Progenitor cell of endocrine pancreas (in vitro differentiated cells): ENCODE results near the gene SC5D. TPM values are rescaled to one million over a fixed set of nuclear protein-coding genes. Genes with fewer than 3 reads are reported as not detected.

Experiments
- DNase-seq: peaks from one replicate; pipeline ENCODE4 v3.0.0; 2021; ENCODE audit warnings: low spot score; ENCODE audit not compliant: unreplicated experiment
- H3K27ac Mint-ChIP-seq: 2 replicates; pipeline ENCODE4 v1.8.0; 2021; ENCODE audit warnings: mild to moderate bottlenecking, moderate library complexity, mixed read lengths
- H3K27me3 Mint-ChIP-seq: 2 replicates; pipeline ENCODE4 v1.8.0; 2021; ENCODE audit warnings: mixed read lengths
- H3K36me3 Mint-ChIP-seq: 2 replicates; pipeline ENCODE4 v1.8.0; 2022; ENCODE audit warnings: mixed read lengths; ENCODE audit not compliant: insufficient read depth
- H3K4me1 Mint-ChIP-seq: 2 replicates; pipeline ENCODE4 v1.8.0; 2021; ENCODE audit warnings: low read depth, mixed read lengths
- H3K4me3 Mint-ChIP-seq: 2 replicates; pipeline ENCODE4 v1.8.0; 2021; ENCODE audit warnings: low read depth, mild to moderate bottlenecking, moderate library complexity, mixed read lengths
- H3K9me3 Mint-ChIP-seq: 2 replicates; pipeline ENCODE4 v1.8.0; 2021; ENCODE audit warnings: low read depth, mixed read lengths
- CTCF ChIP-seq: fragments of 200-600 bp; sonication (generic); IDR thresholded peaks from one replicate; pipeline ENCODE4 v1.5.0; 2021; ENCODE audit warnings: antibody characterized with exemption, mild to moderate bottlenecking; ENCODE audit not compliant: unreplicated experiment
- total RNA-seq: library from RNA; stranded (reverse); gene quantifications from 2 replicates; pipeline ENCODE4 v1.2.1, GENCODE V29; 2021

The SC5D gene
- total RNA-seq, 1 donor from 2014 or later = 58.7 TPM

DNA sequence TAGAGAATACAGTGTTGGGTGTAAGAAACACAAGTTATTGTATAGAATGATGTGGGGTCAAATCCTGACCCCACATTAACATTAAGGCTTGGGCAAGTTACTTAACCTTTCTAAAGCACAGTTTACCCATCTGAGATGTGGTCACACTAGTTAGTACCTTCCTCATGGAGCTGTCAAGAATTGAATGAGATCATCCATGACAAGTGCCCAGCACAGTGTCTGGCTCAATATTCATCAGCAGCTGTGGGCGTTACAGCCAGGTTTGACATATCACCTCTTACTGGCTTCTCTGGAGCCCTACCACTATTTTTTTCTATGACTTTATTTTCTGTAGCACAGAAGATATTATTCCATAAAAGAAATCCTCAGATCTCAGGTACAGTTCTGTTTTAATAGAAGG is 57.2 kb downstream of the SC5D start:
- TF ChIP-seq CTCF = no peak
- DNase-seq = no peak
- H3K27me3 Mint-ChIP-seq = peaks cover 20% of the 10 kb centered on the region
- no peak overlapping the region for H3K4me3 Mint-ChIP-seq
- no peaks in the 10 kb centered on the region for H3K36me3 Mint-ChIP-seq
- peaks cover 7% of the 10 kb centered on the region for H3K4me1 Mint-ChIP-seq
- no peak overlapping the region for H3K27ac Mint-ChIP-seq
- no peaks in the 10 kb centered on the region for H3K9me3 Mint-ChIP-seq

GRCh38 chr11:121350314-121351082 is 57.9 kb downstream of the SC5D start:
- Mint-ChIP-seq H3K4me1 (peaks cover 10% of the 10 kb centered on the region), H3K27me3 (peaks cover 20% of the 10 kb centered on the region), H3K27ac (no peak overlapping the region), H3K4me3 (no peak overlapping the region), H3K36me3 (no peaks in the 10 kb centered on the region), H3K9me3 (no peaks in the 10 kb centered on the region)
- no peak for DNase-seq
- no peak for TF ChIP-seq CTCF

GRCh38 chr11:121351083-121351630 is 58.6 kb downstream of the SC5D start:
- no peak overlapping the region for H3K4me3 Mint-ChIP-seq
- DNase-seq = no peak
- no peaks in the 10 kb centered on the region for H3K9me3 Mint-ChIP-seq
- peaks cover 20% of the 10 kb centered on the region for H3K27me3 Mint-ChIP-seq
- H3K36me3 Mint-ChIP-seq = no peaks in the 10 kb centered on the region
- TF ChIP-seq CTCF = no peak
- H3K4me1 Mint-ChIP-seq = peaks cover 10% of the 10 kb centered on the region
- H3K27ac Mint-ChIP-seq = no peak overlapping the region

GRCh38 chr11:121352251-121352891 is 59.8 kb downstream of the SC5D start:
- no peak for DNase-seq
- H3K4me3 Mint-ChIP-seq = no peak overlapping the region
- H3K27me3 Mint-ChIP-seq = peaks cover 14% of the 10 kb centered on the region
- no peaks in the 10 kb centered on the region for H3K9me3 Mint-ChIP-seq
- TF ChIP-seq CTCF = no peak
- peaks cover 10% of the 10 kb centered on the region for H3K4me1 Mint-ChIP-seq
- no peak overlapping the region for H3K27ac Mint-ChIP-seq
- H3K36me3 Mint-ChIP-seq = no peaks in the 10 kb centered on the region

DNA sequence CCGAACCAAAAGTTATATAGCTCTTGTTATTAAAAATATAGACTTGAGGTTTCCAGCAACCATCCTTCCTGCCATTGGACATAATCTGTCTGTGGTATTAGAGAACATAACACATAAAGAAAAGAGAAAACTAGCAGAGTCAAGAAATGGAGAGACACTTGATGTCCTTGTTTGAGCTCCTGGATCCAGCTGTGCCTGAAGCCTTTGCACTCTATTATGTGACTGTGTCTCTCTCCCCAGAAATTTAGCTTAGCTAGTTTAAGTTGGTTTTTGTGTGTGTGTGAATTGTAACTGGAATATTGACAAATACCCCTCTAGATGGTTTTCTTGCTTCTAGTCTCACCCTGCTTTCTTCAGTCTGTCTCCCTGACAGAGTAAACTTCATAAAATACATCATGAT is 61.6 kb downstream of the SC5D start:
- H3K36me3 Mint-ChIP-seq = no peaks in the 10 kb centered on the region
- H3K4me1 Mint-ChIP-seq = peaks cover 3% of the 10 kb centered on the region
- no peak overlapping the region for H3K4me3 Mint-ChIP-seq
- no peaks in the 10 kb centered on the region for H3K9me3 Mint-ChIP-seq
- no peak overlapping the region for H3K27ac Mint-ChIP-seq
- H3K27me3 Mint-ChIP-seq = peaks cover 3% of the 10 kb centered on the region
- no peak for TF ChIP-seq CTCF
- DNase-seq = no peak
